KBM-7 (cell line): ENCODE measurements around the gene CTSO.

Experiments
- DNase-seq: peaks from one replicate; pipeline ENCODE4 v3.0.0-alpha.2; 2015
- in situ Hi-C: fragments of 300-500 bp; cut with MboI; formaldehyde crosslinking; loops from 2 replicates; pipeline ENCODE4 v1.14.3; 2020; ENCODE audit warnings: low sequenced_read_pairs, low pct_unique_long_range_greater_than_20kb, mixed read lengths

The CTSO gene

DNA sequence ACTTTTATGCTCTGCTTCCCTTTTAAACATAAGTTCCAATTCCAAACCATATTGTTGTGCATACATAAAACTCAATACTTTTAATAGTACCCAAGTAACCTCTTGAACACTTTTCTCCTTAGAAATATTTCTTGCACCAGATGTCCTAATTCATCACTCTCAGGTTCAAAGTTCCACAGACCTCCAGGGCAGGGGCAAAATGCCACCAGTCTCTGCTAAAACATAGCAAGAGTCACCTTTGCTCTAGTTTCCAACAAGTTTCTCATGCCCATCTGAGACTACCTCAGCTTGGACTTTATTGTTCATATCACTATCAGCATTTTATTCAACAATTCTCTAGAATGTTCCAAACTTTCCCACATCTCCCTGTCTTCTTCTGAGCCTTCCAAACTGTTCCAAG lies 73.9 kb downstream of the CTSO start:
- in situ Hi-C loops = no loop called here

GRCh38 chr4:155878611-155879010 lies 75.1 kb downstream of the CTSO start:
- in situ Hi-C loops = no loop called here

More for the DNA sequence above, 73.9 kb downstream of the CTSO start:
- no peak for DNase-seq

GRCh38 chr4:155877971-155878370 lies 75.7 kb downstream of the CTSO start:
- DNase-seq = no peak
- in situ Hi-C loops = no loop called here

More at GRCh38 chr4:155878611-155879010, 75.1 kb downstream of the CTSO start:
- DNase-seq = no peak

GRCh38 chr4:155875878-155876277 lies 77.8 kb downstream of the CTSO start:
- in situ Hi-C loops = no loop called here
- DNase-seq = no peak
